Ascending aorta (tissue), 2 donors: ENCODE data around the gene AP2B1. TPM values are rescaled to one million over a fixed set of nuclear protein-coding genes. Genes with fewer than 3 reads are reported as not detected.

Experiments used
- DNase-seq, 2 donors: peaks; one replicate each; pipeline ENCODE4 v3.0.0-alpha.2; 2019; ENCODE audit warnings: low spot score in 2 of 2
- H3K27ac ChIP-seq, 2 donors: fragments of 200-600 bp; sonication (generic); one replicate each; pipeline ENCODE4 v1.5.1; 2016 to 2017; ENCODE audit warnings: mild to moderate bottlenecking in 1 of 2
- H3K27me3 ChIP-seq: fragments of 200-600 bp; sonication (generic); one replicate; pipeline ENCODE4 v1.5.1; 2017
- H3K36me3 ChIP-seq, 2 donors: fragments of 200-600 bp; sonication (generic); one replicate each; pipeline ENCODE4 v1.5.1; 2016
- H3K4me1 ChIP-seq, 2 donors: fragments of 200-600 bp; sonication (generic); one replicate each; pipeline ENCODE4 v1.5.1; 2016 to 2017; ENCODE audit warnings: mild to moderate bottlenecking in 1 of 2
- H3K4me3 ChIP-seq, 2 donors: fragments of 200-600 bp; sonication (generic); one replicate each; pipeline ENCODE4 v1.5.1; 2016 to 2017; ENCODE audit warnings: mild to moderate bottlenecking in 1 of 2
- H3K9me3 ChIP-seq, 2 donors: fragments of 200-600 bp; sonication (generic); one replicate each; pipeline ENCODE4 v1.5.1; 2016
- CTCF ChIP-seq, 3 experiments: fragments of 200-600 bp in 2 of 3; fragments of 450-650 bp in 1 of 3; sonication (generic) in 2 of 3; IDR thresholded peaks; one replicate each; pipeline ENCODE4 v1.5.1; 2016 to 2019; ENCODE audit warnings: antibody characterized with exemption in 3 of 3, mild to moderate bottlenecking in 1 of 3, moderate library complexity in 1 of 3
- intact Hi-C: fragments of 100-400 bp; cut with DNase I; formaldehyde crosslinking; loops from one replicate; pipeline ENCODE4 v1.15.1; 2023
- total RNA-seq: library from RNA; depleted of rRNA; stranded (reverse); fragments of >200 nt; gene quantifications from one replicate; pipeline ENCODE4 v1.1.0, GENCODE V29; 2016

AP2B1 gene
- total RNA-seq, 1 donor from 2014 or later: 59.5 TPM

DNA sequence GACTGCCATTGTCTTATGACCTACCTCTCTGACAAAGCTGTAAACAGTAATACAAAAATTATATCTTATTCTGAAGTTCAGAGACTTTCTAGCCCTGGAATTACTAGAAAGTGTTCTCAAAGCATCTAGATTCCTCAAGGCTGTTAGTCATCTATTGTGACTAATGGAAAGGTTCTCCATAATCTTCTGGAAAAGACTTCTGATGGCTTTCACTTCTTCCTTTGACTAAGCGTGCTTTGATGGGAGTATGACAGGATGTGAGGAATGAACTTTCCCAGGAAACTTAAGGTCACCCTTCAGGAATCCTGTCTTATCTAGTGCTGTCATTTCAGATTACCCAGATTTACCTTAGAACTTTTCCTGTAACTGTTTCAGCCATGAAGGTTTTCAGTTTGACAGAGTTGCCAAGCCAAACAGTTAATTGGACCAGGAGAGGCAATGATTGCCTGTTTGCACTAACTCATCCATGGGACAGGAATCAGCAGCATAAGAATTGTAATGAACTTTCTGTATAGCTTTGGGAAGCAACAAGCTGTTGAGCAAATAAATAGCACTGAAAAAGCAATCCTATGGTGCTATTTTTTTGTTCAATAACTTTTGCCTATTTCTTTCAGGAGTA lies 43.5 kb downstream of the AP2B1 start:
- Histone ChIP-seq H3K36me3 (peaks cover 51 to 74% of the 10 kb centered on the region in 2 donors), H3K4me3 (no peak overlapping the region), H3K4me1 (no peaks in the 10 kb centered on the region), H3K27me3 (no peaks in the 10 kb centered on the region), H3K9me3 (no peaks in the 10 kb centered on the region), H3K27ac (peak overlapping the region; percentile 12 to 22)
- no peak for TF ChIP-seq CTCF (IDR thresholded peaks at IDR 0.05)
- intact Hi-C loops: no loop called here
- no peak for DNase-seq

DNA sequence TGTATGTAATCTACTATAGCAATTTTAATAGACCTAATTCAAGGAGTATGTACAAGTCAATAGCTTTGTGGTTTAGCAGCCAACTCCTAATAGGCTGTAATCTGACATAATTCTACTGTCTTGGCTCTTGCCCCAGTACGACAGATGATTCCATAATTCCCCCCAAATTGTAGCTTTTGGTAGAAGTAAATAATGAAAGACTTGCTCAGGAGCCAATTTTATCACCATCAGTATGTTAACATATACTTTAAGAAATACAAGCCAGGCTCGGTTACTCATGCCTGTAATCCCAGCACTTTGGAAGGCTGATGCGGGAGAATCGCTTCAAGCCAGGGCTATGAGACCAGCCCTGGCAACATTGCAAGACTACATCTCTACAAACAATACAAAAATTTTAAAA lies 53.9 kb downstream of the AP2B1 start:
- no peaks in the 10 kb centered on the region for H3K9me3 ChIP-seq
- intact Hi-C loops: no loop called here
- no peak overlapping the region for H3K27ac ChIP-seq
- H3K27me3 ChIP-seq: no peaks in the 10 kb centered on the region
- peaks cover 56 to 71% of the 10 kb centered on the region in 2 donors for H3K36me3 ChIP-seq
- no peaks in the 10 kb centered on the region for H3K4me1 ChIP-seq
- no peak for DNase-seq
- H3K4me3 ChIP-seq: no peak overlapping the region
- no peak for TF ChIP-seq CTCF (IDR thresholded peaks at IDR 0.05)

DNA sequence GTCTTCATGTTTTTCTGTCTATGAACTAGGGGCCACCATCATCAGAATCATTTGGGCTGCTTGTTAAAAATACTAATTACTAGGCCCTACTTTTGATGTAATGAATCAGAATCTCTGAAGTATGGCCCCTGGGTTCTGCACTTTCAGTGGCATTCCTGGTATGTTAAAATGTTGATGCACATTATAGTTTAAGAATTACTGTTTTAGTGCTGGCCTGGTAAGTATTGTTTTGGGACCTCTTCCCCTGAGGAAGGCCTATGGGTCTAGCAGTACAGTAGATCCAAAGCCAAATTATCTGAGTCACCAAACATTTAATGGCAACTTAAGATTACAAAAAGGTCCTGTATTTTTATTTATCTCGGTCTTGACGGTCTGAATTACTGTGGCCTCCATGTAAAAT lies 58.8 kb downstream of the AP2B1 start:
- Histone ChIP-seq H3K9me3 (no peaks in the 10 kb centered on the region), H3K27me3 (no peaks in the 10 kb centered on the region), H3K4me1 (no peaks in the 10 kb centered on the region), H3K27ac (no peak overlapping the region), H3K36me3 (peaks cover 25 to 44% of the 10 kb centered on the region in 2 donors), H3K4me3 (no peak overlapping the region)
- DNase-seq: no peak
- intact Hi-C loops: no loop called here
- TF ChIP-seq CTCF (IDR thresholded peaks at IDR 0.05): no peak

DNA sequence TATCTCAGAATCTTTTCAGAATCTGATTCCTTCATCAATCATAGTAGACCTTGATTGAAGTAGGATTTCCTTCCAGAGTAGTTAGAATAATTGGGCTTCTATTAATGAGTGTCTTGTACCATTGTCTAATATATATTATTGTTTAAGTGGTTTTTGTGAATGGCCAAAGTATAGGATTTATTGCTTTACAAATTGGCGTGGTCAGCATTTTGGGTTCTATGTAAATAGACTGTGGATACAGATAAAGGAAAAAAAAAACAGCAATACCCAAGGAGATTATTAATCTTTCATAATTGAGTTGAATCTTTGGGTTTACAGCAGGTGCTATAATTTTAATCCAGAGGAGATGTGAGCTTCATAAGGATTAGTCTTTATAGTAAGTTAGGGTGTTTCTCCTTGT lies 64.3 kb downstream of the AP2B1 start:
- H3K36me3 ChIP-seq: peaks cover 19 to 21% of the 10 kb centered on the region in 2 donors
- TF ChIP-seq CTCF (IDR thresholded peaks at IDR 0.05): no peak
- no peak overlapping the region for H3K27ac ChIP-seq
- H3K4me1 ChIP-seq: no peaks in the 10 kb centered on the region
- intact Hi-C loops: no loop called here
- H3K4me3 ChIP-seq: no peak overlapping the region
- no peaks in the 10 kb centered on the region for H3K27me3 ChIP-seq
- H3K9me3 ChIP-seq: no peaks in the 10 kb centered on the region
- no peak for DNase-seq

DNA sequence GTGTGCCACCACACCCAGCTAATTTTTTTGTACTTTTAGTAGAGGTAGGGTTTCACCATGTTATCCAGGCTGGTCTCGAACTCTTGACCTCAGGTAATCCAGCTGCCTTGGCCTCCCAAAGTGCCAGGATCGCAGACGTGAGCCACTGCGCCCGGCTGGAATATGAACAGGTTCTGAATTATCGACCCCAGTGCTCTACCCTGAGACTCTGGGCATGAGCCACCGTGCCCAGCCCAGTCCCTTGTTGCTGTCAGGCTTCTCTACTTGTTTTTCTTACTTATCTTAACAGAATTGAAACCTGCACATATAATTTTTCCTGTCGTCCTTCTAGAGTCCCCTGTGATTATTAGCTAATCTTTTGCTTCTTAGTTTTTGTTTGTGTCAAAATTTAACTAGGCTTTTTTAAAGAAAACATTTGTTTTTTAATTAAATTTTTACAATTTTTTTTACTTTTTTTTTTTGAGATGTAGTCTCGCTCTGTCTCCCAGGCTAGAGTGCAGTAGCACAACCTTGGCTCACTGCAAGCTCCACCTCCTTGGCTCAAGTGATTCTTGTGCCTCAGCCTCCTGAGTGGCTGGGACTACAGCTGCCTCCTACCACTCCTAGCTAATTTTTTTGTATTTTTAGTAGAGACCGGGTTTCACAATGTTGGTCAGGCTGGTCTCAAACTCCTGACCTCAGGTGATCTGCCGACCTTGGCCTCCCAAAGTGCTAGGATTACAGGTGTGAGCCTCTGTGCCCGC lies 66.7 kb downstream of the AP2B1 start:
- Histone ChIP-seq H3K4me3 (no peak overlapping the region), H3K27me3 (no peaks in the 10 kb centered on the region), H3K27ac (no peak overlapping the region), H3K9me3 (no peaks in the 10 kb centered on the region), H3K36me3 (peaks cover 27 to 32% of the 10 kb centered on the region in 2 donors), H3K4me1 (no peaks in the 10 kb centered on the region)
- DNase-seq: no peak
- intact Hi-C loops: no loop called here
- TF ChIP-seq CTCF (IDR thresholded peaks at IDR 0.05): no peak
